WTC11 (cell line): ENCODE measurements around the gene CCL22. TPM values are rescaled to one million over a fixed set of nuclear protein-coding genes. Genes with fewer than 3 reads are reported as not detected.

ENCODE experiments used
- ATAC-seq: fragments of 200-7000 bp; cut with Tn5 transposase; 2 replicates; pipeline ENCODE4 v1.10.0; 2021; ENCODE audit warnings: mild to moderate bottlenecking, moderate library complexity
- CTCF ChIA-PET: fragments of 300-600 bp; sonication (Branson Sonifier 250); formaldehyde crosslinking; loops from one replicate; lab custom pipeline; 2021; ENCODE audit warnings: antibody characterized with exemption; lab: Charles Lee
- POLR2A ChIA-PET: fragments of 350-600 bp; sonication (Branson Sonifier 250); formaldehyde crosslinking; loops from one replicate; lab custom pipeline; 2021; ENCODE audit warnings: antibody characterized with exemption; lab: Charles Lee
- DNase-seq: peaks from one replicate; pipeline ENCODE4 v3.0.0; 2021; ENCODE audit warnings: low spot score
- H3K27ac Mint-ChIP-seq: 2 replicates; pipeline ENCODE4 v1.8.0; 2021; ENCODE audit warnings: mixed read lengths
- H3K27me3 Mint-ChIP-seq: 2 replicates; pipeline ENCODE4 v1.8.0; 2021; ENCODE audit warnings: low read depth, mild to moderate bottlenecking, moderate library complexity, mixed read lengths
- H3K36me3 Mint-ChIP-seq: 2 replicates; pipeline ENCODE4 v1.8.0; 2021; ENCODE audit warnings: mixed read lengths
- H3K4me1 Mint-ChIP-seq: 2 replicates; pipeline ENCODE4 v1.8.0; 2022; ENCODE audit warnings: mixed read lengths
- H3K4me3 Mint-ChIP-seq: 2 replicates; pipeline ENCODE4 v1.8.0; 2021; ENCODE audit warnings: mild to moderate bottlenecking, moderate library complexity, mixed read lengths
- H3K9me3 Mint-ChIP-seq: 2 replicates; pipeline ENCODE4 v1.8.0; 2021; ENCODE audit warnings: mixed read lengths
- ARID4B ChIP-seq: sonication (generic); formaldehyde crosslinking; IDR thresholded peaks from 2 replicates; pipeline ENCODE4 v1.8.0; 2023; ENCODE audit warnings: missing genetic modification reagents, mild to moderate bottlenecking, borderline replicate concordance
- CBFB ChIP-seq: sonication (generic); formaldehyde crosslinking; IDR thresholded peaks from 2 replicates; pipeline ENCODE4 v1.8.1; 2022; ENCODE audit warnings: mild to moderate bottlenecking, low read depth, missing genetic modification reagents
- ESRRA ChIP-seq: sonication (generic); formaldehyde crosslinking; IDR thresholded peaks from 2 replicates; pipeline ENCODE4 v1.8.1; 2022; ENCODE audit warnings: mild to moderate bottlenecking, missing genetic modification reagents, borderline replicate concordance
- ETV6 ChIP-seq: sonication (generic); formaldehyde crosslinking; IDR thresholded peaks from 2 replicates; pipeline ENCODE4 v1.8.1; 2022; ENCODE audit warnings: mild to moderate bottlenecking, missing genetic modification reagents
- FOXP1 ChIP-seq: sonication (generic); formaldehyde crosslinking; IDR thresholded peaks from 2 replicates; pipeline ENCODE4 v1.8.0; 2022; ENCODE audit warnings: missing genetic modification reagents, mild to moderate bottlenecking, moderate library complexity, borderline replicate concordance
- GTF2I ChIP-seq: fragments of 250-450 bp; sonication (Bioruptor Pico); conservative IDR thresholded peaks from 2 replicates; pipeline ENCODE4 v1.4.0; 2021; ENCODE audit warnings: mild to moderate bottlenecking
- JAZF1 ChIP-seq: fragments of 250-450 bp; sonication (Bioruptor Pico); IDR thresholded peaks from 2 replicates; pipeline ENCODE4 v1.9.0; 2021; ENCODE audit warnings: moderate library complexity, mild to moderate bottlenecking, inconsistent platforms
- MXD4 ChIP-seq: fragments of 250-450 bp; sonication (Bioruptor Pico); IDR thresholded peaks from 2 replicates; pipeline ENCODE4 v1.8.0; 2021; ENCODE audit warnings: mild to moderate bottlenecking, moderate library complexity, borderline replicate concordance
- PRDM15 ChIP-seq: sonication (generic); formaldehyde crosslinking; IDR thresholded peaks from 2 replicates; pipeline ENCODE4 v1.8.0; 2022; ENCODE audit warnings: missing genetic modification reagents
- SOX15 ChIP-seq: fragments of 250-450 bp; sonication (Bioruptor Pico); IDR thresholded peaks from 2 replicates; pipeline ENCODE4 v1.9.0; 2021; ENCODE audit warnings: mild to moderate bottlenecking
- TEAD4 ChIP-seq: sonication (generic); formaldehyde crosslinking; IDR thresholded peaks from 2 replicates; pipeline ENCODE4 v1.8.0; 2022; ENCODE audit warnings: mild to moderate bottlenecking, missing genetic modification reagents
- ZMAT4 ChIP-seq: fragments of 250-450 bp; sonication (Bioruptor Pico); IDR thresholded peaks from 2 replicates; pipeline ENCODE4 v1.9.0; 2021; ENCODE audit warnings: mild to moderate bottlenecking
- ZNF219 ChIP-seq: sonication (generic); formaldehyde crosslinking; IDR thresholded peaks from 2 replicates; pipeline ENCODE4 v1.8.0; 2023; ENCODE audit warnings: missing genetic modification reagents, mild to moderate bottlenecking, borderline replicate concordance
- ZNF263 ChIP-seq: sonication (generic); formaldehyde crosslinking; IDR thresholded peaks from 2 replicates; pipeline ENCODE4 v1.8.1; 2022; ENCODE audit warnings: low read depth, mild to moderate bottlenecking, moderate library complexity, missing genetic modification reagents
- ZNF396 ChIP-seq: fragments of 250-450 bp; sonication (Bioruptor Pico); IDR thresholded peaks from 2 replicates; pipeline ENCODE4 v1.8.0; 2021; ENCODE audit warnings: mild to moderate bottlenecking, moderate library complexity, borderline replicate concordance
- total RNA-seq: library from RNA; stranded (reverse); gene quantifications from 3 replicates; pipeline ENCODE4 v1.2.3, GENCODE V29; 2021
- TF ChIP-seq, protein P1 (sequence below): sonication (generic); formaldehyde crosslinking; IDR thresholded peaks from 2 replicates; pipeline ENCODE4 v1.8.1; 2023; ENCODE audit warnings: mild to moderate bottlenecking, missing genetic modification reagents, moderate library complexity
- TF ChIP-seq, protein P2 (sequence below): fragments of 250-450 bp; sonication (Bioruptor Pico); IDR thresholded peaks from 2 replicates; pipeline ENCODE4 v1.9.0; 2021; ENCODE audit warnings: moderate library complexity, mild to moderate bottlenecking, inconsistent platforms, borderline replicate concordance
- TF ChIP-seq, protein P3 (sequence below): fragments of 250-450 bp; sonication (Bioruptor Pico); conservative IDR thresholded peaks from 2 replicates; pipeline ENCODE4 v1.9.0; 2021; ENCODE audit warnings: mild to moderate bottlenecking

CCL22 gene
- total RNA-seq, 1 experiment from 2014 or later = 0.35 TPM

DNA sequence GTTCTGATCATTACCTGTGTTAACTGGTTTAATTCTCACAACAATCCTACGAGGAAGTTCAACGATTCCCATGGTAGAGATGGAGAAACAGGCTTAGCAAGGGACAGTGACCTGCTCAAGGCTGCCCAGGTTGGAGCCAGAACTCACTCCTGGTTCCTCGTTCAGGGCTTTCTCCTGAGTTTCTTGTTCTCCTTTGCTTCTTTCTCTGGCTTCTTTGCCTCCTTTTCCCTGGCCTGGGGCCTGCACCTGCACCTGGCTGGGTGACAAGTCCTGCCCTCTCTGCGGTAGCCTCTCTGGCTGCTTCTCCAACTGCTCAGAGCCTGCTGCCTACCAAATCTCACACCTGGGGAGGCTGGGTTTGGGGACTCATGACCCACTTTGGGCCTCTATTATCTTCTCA is 2.8 kb downstream of the CCL22 start:
- TF ChIP-seq CBFB (CRISPR knock-in tag) = no peak
- no peak for TF ChIP-seq FOXP1 (CRISPR knock-in tag)
- TF ChIP-seq, protein P1, sequence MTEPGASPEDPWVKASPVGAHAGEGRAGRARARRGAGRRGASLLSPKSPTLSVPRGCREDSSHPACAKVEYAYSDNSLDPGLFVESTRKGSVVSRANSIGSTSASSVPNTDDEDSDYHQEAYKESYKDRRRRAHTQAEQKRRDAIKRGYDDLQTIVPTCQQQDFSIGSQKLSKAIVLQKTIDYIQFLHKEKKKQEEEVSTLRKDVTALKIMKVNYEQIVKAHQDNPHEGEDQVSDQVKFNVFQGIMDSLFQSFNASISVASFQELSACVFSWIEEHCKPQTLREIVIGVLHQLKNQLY (CRISPR knock-in tag) = no peak
- TF ChIP-seq MXD4 (CRISPR knock-in tag) = no peak
- TF ChIP-seq, all 79 proteins: peak for 0
- DNase-seq = no peak
- CTCF ChIA-PET = no interaction called here
- Mint-ChIP-seq H3K4me1 (no peaks in the 10 kb centered on the region; the same call in 1 of the 2 replicates), H3K9me3 (no peaks in the 10 kb centered on the region), H3K4me3 (no peak overlapping the region), H3K27ac (no peak overlapping the region), H3K36me3 (no peaks in the 10 kb centered on the region), H3K27me3 (no peaks in the 10 kb centered on the region)
- ATAC-seq = no peak
- POLR2A ChIA-PET = no interaction called here

DNA sequence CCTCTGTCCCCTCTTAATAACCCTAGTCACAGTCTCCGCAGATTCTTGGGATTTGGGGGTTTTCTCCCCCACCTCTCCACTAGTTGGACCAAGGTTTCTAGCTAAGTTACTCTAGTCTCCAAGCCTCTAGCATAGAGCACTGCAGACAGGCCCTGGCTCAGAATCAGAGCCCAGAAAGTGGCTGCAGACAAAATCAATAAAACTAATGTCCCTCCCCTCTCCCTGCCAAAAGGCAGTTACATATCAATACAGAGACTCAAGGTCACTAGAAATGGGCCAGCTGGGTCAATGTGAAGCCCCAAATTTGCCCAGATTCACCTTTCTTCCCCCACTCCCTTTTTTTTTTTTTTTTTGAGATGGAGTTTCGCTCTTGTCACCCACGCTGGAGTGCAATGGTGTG is 5.6 kb downstream of the CCL22 start:
- DNase-seq (no peak), ATAC-seq (no peak)
- no peaks in the 10 kb centered on the region for H3K4me1 Mint-ChIP-seq
- CTCF ChIA-PET = interaction anchor here (1.5 kb wide), 1 partner anchor 53 kb away, joined by 6 read pairs; no protein-coding TSS in a partner anchor
- TF ChIP-seq ARID4B (no peak), ETV6 (CRISPR knock-in tag) (no peak), ZNF219 (no peak), SOX15 (CRISPR knock-in tag) (no peak), TEAD4 (CRISPR knock-in tag) (no peak), JAZF1 (CRISPR knock-in tag) (no peak), ESRRA (CRISPR knock-in tag) (no peak), ZNF263 (CRISPR knock-in tag) (no peak), ZNF396 (CRISPR knock-in tag) (no peak), GTF2I (CRISPR knock-in tag) (no peak), ZMAT4 (CRISPR knock-in tag) (no peak), PRDM15 (CRISPR knock-in tag) (no peak)
- TF ChIP-seq, protein P2, sequence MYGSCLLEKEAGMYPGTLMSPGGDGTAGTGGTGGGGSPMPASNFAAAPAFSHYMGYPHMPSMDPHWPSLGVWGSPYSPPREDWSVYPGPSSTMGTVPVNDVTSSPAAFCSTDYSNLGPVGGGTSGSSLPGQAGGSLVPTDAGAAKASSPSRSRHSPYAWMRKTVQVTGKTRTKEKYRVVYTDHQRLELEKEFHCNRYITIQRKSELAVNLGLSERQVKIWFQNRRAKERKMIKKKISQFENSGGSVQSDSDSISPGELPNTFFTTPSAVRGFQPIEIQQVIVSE (CRISPR knock-in tag) = no peak
- TF ChIP-seq, protein P3, sequence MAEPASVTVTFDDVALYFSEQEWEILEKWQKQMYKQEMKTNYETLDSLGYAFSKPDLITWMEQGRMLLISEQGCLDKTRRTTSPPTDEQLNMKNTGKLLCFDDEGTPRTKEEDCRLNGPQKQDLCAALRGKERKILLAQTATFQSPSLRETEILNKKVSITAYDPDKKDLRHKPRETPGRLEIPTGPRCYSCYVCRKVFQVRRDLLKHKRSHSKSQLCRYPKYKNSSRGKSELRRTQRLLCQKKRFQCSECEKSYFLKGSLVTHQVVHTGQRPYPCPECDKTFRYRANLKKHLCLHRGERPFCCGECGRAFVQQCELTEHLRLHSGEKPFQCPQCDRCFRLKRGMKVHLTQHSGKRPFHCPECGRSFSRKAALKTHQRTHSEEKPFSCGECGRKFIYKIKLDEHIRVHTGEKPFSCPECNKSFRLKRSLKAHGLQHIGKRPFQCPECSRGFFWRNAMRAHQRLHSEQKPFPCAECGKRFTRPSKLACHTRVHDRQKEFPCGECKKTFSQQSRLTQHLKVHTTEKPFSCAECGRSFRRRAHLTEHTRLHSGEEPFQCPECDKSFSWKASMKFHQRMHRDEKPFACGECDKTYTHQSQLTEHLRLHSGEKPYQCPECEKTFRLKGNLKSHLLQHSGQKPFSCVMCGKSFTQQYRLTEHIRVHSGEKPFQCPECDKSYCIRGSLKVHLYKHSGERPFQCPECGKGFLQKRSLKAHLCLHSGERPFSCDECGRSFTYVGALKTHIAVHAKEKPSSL = no peak
- H3K27ac Mint-ChIP-seq = no peak overlapping the region
- no peaks in the 10 kb centered on the region for H3K27me3 Mint-ChIP-seq
- H3K9me3 Mint-ChIP-seq = no peaks in the 10 kb centered on the region
- POLR2A ChIA-PET = no interaction called here
- H3K36me3 Mint-ChIP-seq = no peaks in the 10 kb centered on the region
- H3K4me3 Mint-ChIP-seq = no peak overlapping the region
